ENCODE measurements around the gene DNAH2.

Gene DNAH2

DNA sequence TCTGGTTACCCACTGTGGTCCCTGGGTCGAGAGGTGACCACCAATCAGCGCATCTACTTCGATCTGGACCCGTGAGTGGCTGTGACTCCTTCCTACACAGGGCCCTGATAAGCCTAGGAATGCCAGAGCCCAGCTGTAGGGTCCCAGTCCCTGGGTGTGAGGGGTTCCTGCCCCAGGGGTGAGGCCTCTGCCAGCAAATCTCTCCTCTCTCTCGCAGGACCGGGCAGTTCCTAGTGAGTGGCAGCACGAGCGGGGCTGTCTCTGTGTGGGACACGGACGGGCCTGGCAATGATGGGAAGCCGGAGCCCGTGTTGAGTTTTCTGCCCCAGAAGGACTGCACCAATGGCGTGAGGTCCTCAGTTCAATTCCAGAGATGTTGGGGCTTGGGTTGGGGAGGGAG lies 14.8 kb upstream of the DNAH2 start:
- no peak for DNase-seq (ENCODE audit: low read depth)

GRCh38 chr17:7703584-7704479 lies 13.7 kb upstream of the DNAH2 start:
- DNase-seq (ENCODE audit: low read depth) = no peak

DNA sequence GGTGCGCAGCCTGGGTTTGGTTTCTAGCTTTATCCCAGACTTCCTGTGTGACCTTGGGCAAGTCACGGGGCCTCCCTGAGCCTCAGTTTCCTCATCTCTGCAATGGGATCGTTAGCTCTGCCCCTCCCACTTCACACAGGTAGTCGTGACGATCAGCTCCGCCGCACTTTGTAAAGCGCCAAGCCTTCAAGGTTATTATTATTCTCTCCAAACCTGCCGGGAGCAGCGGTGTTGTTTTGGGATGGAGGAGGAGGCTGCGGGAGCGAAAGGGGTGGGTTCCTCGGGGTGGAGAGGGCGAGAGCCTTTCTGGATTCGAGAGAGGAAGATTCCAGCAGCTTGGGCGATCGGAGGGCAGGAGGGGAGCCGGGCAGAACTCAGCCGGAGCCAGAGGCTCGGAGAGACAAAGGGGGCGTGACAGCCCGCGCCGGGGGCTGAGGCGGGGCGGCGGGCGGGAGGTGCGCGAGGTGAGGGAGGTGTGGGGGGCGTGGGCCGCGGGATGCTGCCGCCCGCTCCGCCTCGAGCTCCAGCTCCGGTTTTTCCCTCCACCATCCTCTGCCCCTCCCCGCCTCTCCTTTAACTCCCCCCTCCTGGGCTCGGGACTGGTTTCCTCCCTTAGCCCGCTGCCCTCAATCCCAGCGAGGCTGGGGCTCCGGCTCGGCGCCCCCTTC lies 12.8 kb upstream of the DNAH2 start, which contains the start of gene EFNB3:
Gene EFNB3 (plus strand): TSS at position 602 of the 668 bp plus-strand sequence. CDS start 397 bp downstream, outside the sequence.
- DNase-seq (ENCODE audit: low read depth) = no peak

GRCh38 chr17:7705269-7706255 lies 12.0 kb upstream of the DNAH2 start:
- DNase-seq (ENCODE audit: low read depth) = no peak

DNA sequence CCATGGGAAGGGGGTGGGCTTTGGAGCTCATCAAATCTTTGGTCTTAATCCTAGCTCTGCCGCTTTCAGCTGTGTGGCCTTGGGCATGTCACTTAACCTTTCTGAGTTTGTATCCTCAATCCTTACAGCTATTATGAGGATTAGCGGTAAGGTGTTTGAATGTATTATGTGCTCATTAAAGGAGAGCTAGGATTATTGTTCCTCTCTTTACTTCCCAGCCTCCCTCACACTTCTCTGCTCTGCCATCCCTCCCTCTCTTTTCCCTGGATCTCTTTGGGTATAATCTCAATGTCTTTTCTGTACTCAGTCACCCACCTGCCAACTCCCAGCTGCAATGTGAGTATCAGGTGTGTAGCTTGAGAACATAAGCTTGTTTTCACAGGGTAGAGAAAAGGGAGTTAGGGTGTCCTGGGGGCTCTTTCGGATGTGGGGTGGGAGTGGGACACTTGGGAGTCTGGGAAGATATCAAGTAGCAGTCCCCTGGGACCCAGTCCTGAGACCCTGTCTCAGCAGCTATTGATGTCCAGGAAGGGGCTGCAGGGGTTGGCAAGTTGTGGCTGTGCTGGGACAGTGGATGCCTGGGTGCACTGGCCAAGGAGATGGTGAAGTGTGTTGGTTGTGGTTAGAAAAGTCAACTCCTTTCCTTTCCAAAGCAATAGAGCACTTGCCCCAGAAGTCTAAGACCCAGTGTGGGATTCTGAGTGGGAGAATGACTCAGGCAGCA lies 10.8 kb upstream of the DNAH2 start:
- no peak for DNase-seq (ENCODE audit: low read depth)

DNA sequence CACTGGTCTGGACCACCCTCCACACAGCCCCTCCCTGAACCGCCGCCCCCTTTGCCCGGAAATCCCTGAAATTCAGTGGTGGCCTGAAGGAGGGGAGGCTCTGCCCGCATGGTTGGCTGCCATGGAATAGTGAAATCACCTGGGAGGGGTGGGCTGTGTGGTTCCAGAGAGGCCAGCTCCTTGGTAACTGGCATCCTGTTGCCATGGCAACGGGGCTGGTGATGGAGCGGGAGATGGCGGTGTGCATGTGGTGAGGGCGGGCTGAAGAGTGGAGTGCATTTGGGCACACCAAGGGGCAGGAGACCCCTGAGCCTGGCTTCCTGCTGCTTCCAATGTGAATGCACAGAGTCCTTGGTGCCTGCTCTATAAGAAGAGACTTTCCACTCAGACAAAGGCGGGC lies 10.1 kb upstream of the DNAH2 start:
- no peak for DNase-seq (ENCODE audit: low read depth)

DNA sequence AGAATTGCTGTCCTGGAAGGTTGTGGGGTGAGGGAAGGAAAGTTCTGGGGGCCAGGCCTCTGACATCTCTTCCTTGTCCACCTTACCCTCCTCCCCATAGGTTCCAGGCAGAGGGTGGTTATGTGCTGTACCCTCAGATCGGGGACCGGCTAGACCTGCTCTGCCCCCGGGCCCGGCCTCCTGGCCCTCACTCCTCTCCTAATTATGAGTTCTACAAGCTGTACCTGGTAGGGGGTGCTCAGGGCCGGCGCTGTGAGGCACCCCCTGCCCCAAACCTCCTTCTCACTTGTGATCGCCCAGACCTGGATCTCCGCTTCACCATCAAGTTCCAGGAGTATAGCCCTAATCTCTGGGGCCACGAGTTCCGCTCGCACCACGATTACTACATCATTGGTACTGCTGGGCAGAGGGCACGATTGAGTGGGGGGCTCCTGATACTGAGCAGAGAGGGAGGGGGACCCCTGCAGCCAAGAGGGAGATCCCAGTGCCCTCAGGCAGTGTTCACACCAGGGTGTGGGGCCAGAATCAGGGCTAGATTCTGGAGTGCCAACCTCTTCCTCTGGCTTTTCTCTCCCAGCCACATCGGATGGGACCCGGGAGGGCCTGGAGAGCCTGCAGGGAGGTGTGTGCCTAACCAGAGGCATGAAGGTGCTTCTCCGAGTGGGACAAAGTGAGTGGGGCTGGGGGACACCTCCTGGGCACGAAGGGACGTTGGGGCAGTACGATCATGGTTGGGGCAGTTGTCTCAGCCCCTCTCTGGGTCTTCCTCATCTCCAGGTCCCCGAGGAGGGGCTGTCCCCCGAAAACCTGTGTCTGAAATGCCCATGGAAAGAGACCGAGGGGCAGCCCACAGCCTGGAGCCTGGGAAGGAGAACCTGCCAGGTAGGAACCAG lies 9.4 kb upstream of the DNAH2 start:
- DNase-seq (ENCODE audit: low read depth) = no peak

- DNase-seq (ENCODE audit: low read depth) = no peak
These were observed 8.5 kb upstream of the DNAH2 start for GRCh38 chr17:7709031-7709430.

- DNase-seq (ENCODE audit: low read depth) = no peak
These were observed 7.2 kb upstream of the DNAH2 start for GRCh38 chr17:7710301-7710700.

- DNase-seq (ENCODE audit: low read depth) = no peak
These were observed 6.3 kb upstream of the DNAH2 start for GRCh38 chr17:7711051-7711755.

- DNase-seq (ENCODE audit: low read depth) = no peak
These were observed 5.3 kb upstream of the DNAH2 start for GRCh38 chr17:7712111-7712771.

DNA sequence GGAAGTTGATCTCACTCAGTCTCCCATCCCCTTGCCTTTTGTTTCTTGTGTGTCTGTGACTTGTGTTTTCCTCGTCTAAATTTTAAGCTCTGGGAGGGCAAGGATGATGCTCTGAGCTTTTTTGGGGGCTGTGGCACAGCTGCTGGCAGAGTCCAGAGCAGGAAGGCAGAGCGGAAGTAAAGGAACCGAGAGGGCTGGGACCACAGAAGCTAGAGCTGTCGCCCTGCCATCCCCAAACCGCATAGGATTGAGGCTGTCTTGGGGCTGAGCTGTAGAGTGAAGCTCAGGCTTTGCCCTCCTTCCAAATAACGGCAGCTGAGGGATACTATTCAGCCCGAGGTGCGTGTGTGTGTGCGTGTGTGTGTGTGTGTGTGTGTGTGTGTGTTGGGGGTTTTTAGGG lies 3.8 kb upstream of the DNAH2 start:
- DNase-seq (ENCODE audit: low read depth) = no peak

DNA sequence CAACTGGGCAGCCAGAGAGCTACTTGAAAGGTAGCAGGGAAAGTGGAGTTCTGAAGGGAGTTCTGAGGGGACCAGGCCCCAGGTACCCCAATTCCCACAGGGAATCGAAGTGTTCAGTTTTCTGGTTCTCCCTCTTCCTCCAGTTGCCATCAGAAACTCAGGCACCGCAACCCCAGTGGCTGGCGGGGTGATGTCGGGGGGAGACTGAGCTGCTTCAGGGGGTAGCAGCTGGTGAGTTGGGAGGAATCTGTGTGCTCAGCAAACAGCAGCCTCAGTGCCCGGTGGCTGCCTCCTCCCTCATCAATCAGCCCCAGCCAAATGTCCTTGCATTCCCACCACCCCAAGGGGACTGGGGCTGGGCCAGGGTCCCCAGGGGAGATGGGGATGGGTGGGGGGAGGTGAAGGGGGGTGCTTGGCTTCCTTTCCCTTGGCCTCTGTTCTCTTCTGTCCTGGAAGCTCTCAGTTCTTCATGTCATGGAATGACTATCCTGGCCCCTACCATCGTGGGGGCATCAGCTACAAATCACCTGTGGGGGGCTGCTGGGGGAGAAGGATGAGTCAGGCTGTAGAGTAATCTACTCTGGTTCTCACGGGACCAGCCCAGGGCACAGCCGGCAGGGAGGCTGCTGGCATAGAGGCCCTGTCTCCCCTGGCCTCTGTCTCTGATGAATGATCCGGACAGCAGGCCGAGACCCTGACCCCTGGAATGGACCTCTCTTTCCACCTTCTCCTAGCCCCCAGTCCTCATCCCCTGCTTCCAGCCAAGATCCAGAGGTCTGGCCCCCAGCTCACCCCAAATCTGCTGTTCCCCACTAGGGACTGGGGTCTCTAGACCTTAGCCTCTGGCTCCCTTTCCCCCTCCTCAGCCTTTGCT lies 2.6 kb upstream of the DNAH2 start:
- no peak for DNase-seq (ENCODE audit: low read depth)

GRCh38 chr17:7715936-7716886 lies 1.3 kb upstream of the DNAH2 start:
- no peak for DNase-seq (ENCODE audit: low read depth)

- no peak for DNase-seq (ENCODE audit: low read depth)
These were observed 309 bp downstream of the DNAH2 start for GRCh38 chr17:7717756-7718350.

GRCh38 chr17:7719661-7720060 lies 2.1 kb downstream of the DNAH2 start:
- DNase-seq (ENCODE audit: low read depth) = no peak

GRCh38 chr17:7720125-7720524 lies 2.6 kb downstream of the DNAH2 start:
- no peak for DNase-seq (ENCODE audit: low read depth)
